Lower lobe of right lung (tissue), 2 donors: Measurements from ENCODE around the gene RASIP1. TPM values are rescaled to one million over a fixed set of nuclear protein-coding genes. Genes with fewer than 3 reads are reported as not detected.
"Not testable (repeated sequence)": the region's sequence is repeated elsewhere in the genome, so short reads cannot be mapped to it uniquely, and the experiment has no call there.

ENCODE experiments used
- ATAC-seq, 2 donors: fragments of 200-7000 bp; cut with Tn5 transposase; one replicate each; pipeline ENCODE4 v1.9.1; 2020 to 2022; ENCODE audit warnings: mild to moderate bottlenecking in 2 of 2, moderate library complexity in 2 of 2
- DNase-seq: peaks from one replicate; pipeline ENCODE4 v3.0.0-alpha.2; 2020
- H3K27ac ChIP-seq: fragments of 200-600 bp; one replicate; pipeline ENCODE4 v1.8.0; 2022
- H3K27me3 ChIP-seq: fragments of 200-600 bp; one replicate; pipeline ENCODE4 v1.8.0; 2022; ENCODE audit warnings: low read depth
- H3K36me3 ChIP-seq: fragments of 200-600 bp; one replicate; pipeline ENCODE4 v1.8.0; 2022; ENCODE audit warnings: mild to moderate bottlenecking
- H3K4me1 ChIP-seq: fragments of 200-600 bp; one replicate; pipeline ENCODE4 v1.8.0; 2022
- H3K4me3 ChIP-seq: fragments of 200-600 bp; one replicate; pipeline ENCODE4 v1.8.0; 2022; ENCODE audit warnings: mild to moderate bottlenecking
- H3K9me3 ChIP-seq: fragments of 200-600 bp; one replicate; pipeline ENCODE4 v1.8.0; 2022
- intact Hi-C: fragments of 100-400 bp; cut with DNase I; formaldehyde crosslinking; loops from one replicate; pipeline ENCODE4 v1.11.0; 2022
- total RNA-seq: library from RNA; stranded (reverse); fragmentation: NEBNext Ultra II Directional; extraction: Animal tissue kit (Norgen Biotek cat#: 25700); gene quantifications from one replicate; pipeline ENCODE4 v1.2.1, GENCODE V29; 2021
- TF ChIP-seq, protein P1 (sequence below): fragments of 200-600 bp; IDR thresholded peaks from one replicate; pipeline ENCODE4 v1.8.0; 2022; ENCODE audit warnings: antibody characterized with exemption, mild to moderate bottlenecking
- donor health status: DM: no; HTN: yes; CAD: no; lungs with severe emphysema.

RASIP1 gene
- total RNA-seq, 1 donor from 2014 or later: 33.4 TPM

DNA sequence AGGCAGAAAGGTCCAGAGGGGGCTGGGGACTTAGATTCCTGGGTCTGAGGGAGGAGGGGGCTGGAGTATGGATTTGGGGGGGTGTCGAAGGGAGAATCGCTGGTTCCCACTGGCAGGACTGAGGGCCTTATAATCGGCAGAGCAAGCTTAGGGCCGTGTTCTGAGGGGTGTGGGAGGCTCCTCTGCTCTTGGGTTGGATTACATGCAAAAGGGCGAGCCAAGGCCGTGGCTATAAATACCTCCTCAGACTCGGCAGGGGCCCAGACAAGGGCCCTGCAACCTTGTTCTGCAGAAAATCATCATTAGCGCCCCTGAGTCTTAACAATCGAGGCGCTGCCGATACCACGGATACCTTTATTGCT lies 20.2 kb downstream of the RASIP1 start:
- ATAC-seq (no peak), DNase-seq (no peak)
- TF ChIP-seq, protein P1, sequence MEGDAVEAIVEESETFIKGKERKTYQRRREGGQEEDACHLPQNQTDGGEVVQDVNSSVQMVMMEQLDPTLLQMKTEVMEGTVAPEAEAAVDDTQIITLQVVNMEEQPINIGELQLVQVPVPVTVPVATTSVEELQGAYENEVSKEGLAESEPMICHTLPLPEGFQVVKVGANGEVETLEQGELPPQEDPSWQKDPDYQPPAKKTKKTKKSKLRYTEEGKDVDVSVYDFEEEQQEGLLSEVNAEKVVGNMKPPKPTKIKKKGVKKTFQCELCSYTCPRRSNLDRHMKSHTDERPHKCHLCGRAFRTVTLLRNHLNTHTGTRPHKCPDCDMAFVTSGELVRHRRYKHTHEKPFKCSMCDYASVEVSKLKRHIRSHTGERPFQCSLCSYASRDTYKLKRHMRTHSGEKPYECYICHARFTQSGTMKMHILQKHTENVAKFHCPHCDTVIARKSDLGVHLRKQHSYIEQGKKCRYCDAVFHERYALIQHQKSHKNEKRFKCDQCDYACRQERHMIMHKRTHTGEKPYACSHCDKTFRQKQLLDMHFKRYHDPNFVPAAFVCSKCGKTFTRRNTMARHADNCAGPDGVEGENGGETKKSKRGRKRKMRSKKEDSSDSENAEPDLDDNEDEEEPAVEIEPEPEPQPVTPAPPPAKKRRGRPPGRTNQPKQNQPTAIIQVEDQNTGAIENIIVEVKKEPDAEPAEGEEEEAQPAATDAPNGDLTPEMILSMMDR: no peak
- H3K36me3 ChIP-seq: peaks cover 16% of the 10 kb centered on the region
- peak overlapping the region; percentile 61 for H3K4me3 ChIP-seq
- H3K27ac ChIP-seq: peak overlapping the region; percentile 88
- peaks cover 67% of the 10 kb centered on the region for H3K4me1 ChIP-seq
- H3K27me3 ChIP-seq: no peaks in the 10 kb centered on the region
- H3K9me3 ChIP-seq: no peaks in the 10 kb centered on the region
- intact Hi-C loops: no loop called here

DNA sequence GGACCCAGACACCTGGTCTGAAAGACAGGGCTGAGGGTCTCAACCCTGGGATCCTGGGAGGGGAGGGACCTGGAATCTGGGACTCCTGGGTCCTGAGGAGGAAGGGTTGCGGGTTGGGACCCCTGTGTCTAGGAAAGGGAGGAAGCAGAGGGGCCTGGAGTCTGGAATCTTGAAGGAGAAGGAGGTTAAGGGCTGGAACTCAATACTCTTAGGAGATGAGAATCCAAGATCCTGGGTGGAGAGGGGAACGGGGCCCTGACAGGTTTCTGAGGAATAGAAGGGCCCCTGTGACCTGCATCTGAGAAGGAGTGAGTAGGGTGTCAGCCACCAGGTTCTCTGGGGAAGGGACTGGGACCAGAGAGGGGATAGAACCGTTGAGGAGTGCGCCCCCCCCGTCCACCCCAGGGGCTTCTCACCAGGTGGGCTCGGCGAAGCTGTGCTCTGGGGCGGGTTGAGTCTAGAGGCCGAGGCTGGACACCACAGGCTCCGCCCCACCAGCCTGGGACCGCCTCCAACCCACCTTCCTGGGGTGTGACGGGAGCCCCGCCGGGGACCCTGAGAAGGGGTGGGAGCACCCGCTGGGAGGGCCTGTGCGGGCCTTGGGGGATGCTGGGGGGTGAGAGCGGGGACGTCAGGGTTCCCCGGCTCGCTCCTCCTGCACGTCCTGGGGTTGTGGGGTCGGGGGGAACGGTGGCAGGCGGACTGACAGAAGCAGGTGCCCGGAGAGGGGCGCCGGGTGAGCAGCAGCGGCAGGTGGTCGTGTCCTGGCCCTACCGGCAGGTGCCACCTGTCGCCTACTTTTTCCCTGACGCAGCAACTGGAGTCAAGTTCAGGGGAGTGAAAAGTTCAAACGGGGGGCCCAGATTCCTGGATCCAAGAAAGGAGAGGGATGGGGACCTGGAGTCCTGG lies 20.9 kb downstream of the RASIP1 start, which contains the start of gene MAMSTR:
TSS of gene MAMSTR (minus strand) at position 463 of the 909 bp plus-strand sequence. CDS start 694 bp downstream, outside the sequence.
- ATAC-seq (no peak), DNase-seq (peak; percentile 55)
- H3K27ac ChIP-seq: peak within 1 kb of the TSS; percentile 88
- TF ChIP-seq, protein P1: no peak
- H3K4me3 ChIP-seq: peak within 1 kb of the TSS; percentile 61
- H3K36me3 ChIP-seq: peaks cover 16% of the 10 kb centered on the region
- intact Hi-C loops: no loop called here
- H3K4me1 ChIP-seq: peaks cover 66% of the 10 kb centered on the region
- H3K27me3 ChIP-seq: no peaks in the 10 kb centered on the region
- H3K9me3 ChIP-seq: no peaks in the 10 kb centered on the region

DNA sequence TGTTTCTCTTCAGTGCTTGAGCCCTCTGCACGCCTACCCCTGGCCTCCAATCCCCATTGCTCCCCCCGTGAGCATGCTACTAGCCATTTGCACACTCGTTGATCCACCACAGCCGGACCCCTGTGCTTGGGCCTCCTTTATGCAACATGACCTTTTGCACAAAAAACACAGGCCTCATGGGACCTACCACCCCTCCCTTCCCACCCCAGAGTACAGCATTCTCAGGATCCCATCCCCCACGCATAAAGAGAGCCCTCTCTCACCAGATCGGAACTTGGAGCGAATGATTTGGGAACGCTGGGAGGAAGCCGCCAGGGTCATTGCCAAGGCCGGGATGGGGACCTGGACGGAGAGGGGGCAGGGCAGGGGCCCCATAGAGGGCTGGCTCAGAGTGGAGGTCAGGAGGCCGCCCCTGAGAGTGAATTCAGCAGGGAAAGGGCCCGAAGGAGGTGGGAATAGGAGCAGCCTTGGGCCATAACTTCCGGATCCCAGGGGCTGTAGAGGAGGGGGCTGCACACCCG lies 21.6 kb downstream of the RASIP1 start:
- DNase-seq: no peak
- Histone ChIP-seq H3K4me3 (no peak overlapping the region), H3K27me3 (no peaks in the 10 kb centered on the region), H3K27ac (no peak overlapping the region), H3K4me1 (peaks cover 59% of the 10 kb centered on the region), H3K36me3 (peaks cover 16% of the 10 kb centered on the region), H3K9me3 (no peaks in the 10 kb centered on the region)
- TF ChIP-seq, protein P1: no peak
- ATAC-seq: no peak
- intact Hi-C loops: no loop called here

DNA sequence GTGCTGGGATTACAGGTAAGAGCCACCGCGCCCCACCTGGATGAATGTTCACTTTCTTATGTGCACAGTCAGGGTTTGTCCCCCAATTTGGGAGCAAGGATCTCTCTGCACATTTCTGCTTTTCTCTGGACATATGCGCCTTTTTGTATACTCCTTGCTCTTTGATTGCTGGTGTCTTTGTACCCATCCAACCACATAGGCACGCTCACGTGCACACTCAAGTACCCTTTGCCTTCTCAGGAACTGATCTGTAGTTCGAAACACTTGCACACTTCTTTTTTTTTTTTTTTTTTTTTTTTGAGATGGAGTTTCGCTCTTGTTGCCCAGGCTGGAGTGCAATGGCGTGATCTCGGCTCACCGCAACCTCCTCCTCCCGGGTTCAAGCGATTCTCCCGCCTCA lies 22.3 kb downstream of the RASIP1 start:
- H3K9me3 ChIP-seq, H3K27me3 ChIP-seq, DNase-seq, H3K4me3 ChIP-seq, H3K27ac ChIP-seq, intact Hi-C loops, ATAC-seq: not testable (repeated sequence)
- Histone ChIP-seq H3K4me1 (peaks cover 60% of the 10 kb centered on the region), H3K36me3 (peaks cover 12% of the 10 kb centered on the region)

DNA sequence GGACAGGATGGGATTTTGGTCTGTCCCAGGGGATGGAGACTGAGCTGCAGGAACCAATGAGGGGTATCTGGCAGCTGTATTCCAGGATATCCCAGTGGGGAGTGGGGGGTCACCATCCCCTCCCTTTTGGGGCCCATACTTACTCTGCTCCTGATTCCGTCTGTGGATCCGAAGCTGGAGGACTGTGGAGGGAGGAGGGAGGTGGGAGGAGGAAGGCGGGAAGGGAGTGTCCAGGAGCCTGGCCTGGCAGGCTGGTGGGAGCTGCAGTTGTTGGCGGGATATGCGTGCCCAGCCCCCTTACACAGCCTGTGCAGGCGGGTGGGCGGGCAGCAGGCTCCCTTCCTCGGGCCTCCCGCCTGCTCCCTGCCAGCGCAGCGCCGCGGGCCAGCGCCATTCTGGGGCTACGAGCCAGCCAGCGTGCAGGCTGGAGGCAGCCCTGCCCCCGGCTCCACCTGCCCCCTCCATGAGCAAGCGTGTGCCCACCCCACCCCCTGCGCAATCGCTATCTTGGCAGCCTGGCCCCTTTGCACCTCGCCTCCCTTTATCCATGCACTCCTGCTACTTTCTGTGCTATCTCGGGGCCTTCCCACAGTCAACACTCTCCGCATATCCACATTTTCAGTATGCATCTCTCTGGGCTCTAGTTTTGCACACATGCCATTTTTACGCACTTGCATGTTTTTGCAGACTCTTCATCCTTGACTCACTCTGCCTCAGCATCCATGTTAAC lies 23.7 kb downstream of the RASIP1 start:
- ATAC-seq: no peak
- intact Hi-C loops: no loop called here
- H3K4me1 ChIP-seq: peaks cover 54% of the 10 kb centered on the region
- TF ChIP-seq, protein P1: no peak
- peak overlapping the region; percentile 43 for H3K27ac ChIP-seq
- peak; percentile 52 for DNase-seq
- H3K27me3 ChIP-seq: no peaks in the 10 kb centered on the region
- H3K36me3 ChIP-seq: peaks cover 3% of the 10 kb centered on the region
- no peaks in the 10 kb centered on the region for H3K9me3 ChIP-seq
- H3K4me3 ChIP-seq: peak overlapping the region; percentile 38
